Activated CD8-positive, alpha-beta memory T cell treated with anti-CD3 and anti-CD28 coated beads, Interleukin-2, amount 50 U/mL, for 1 hour (primary cell): ENCODE measurements around the gene EXT2.

Experiments
- DNase-seq: peaks from one replicate; pipeline ENCODE4 v3.0.0-alpha.2; 2020; ENCODE audit errors: extremely low read depth

Gene EXT2

GRCh38 chr11:44199816-44200215 lies 104.3 kb downstream of the EXT2 start:
- no peak for DNase-seq

DNA sequence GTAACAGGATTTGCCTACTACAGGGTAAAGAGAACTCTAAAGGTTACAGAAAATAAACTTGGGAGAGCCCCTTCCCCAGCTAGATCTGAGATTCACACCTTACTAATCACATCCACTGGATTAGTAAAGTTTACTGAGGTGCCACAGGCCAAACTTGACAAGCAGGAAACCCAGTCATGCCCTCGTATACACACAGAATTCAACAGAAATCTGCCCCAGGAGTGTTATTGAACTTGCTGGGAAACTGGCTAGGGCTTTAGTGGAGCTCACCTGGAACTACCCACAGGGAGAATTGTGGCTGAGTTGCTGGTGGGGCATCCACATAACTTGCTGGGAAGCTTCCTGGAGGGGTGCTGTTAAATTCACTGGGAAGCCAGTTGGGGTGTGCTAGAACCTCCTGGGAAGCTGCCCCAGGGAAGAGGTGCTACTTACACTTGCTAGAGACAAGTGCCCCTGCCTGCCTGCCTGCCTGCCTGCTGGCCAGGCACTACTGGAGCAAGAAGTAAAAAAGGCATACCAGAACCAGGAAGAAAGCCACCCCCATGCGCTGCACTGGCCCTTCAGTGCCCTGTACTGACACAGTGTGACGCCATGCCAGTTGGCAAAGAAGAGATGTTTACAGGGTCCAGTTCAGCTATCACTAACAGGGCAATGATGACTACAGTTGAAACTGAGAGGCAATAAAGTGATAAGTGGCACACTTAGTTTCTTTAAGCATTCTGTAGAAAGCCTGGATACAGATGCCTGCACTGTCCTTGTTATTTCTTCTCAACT lies 108.0 kb downstream of the EXT2 start:
- no peak for DNase-seq

- DNase-seq, result no peak
These were observed 109.9 kb downstream of the EXT2 start for GRCh38 chr11:44205352-44205751.

GRCh38 chr11:44205836-44206235 lies 110.4 kb downstream of the EXT2 start:
- no peak for DNase-seq

DNA sequence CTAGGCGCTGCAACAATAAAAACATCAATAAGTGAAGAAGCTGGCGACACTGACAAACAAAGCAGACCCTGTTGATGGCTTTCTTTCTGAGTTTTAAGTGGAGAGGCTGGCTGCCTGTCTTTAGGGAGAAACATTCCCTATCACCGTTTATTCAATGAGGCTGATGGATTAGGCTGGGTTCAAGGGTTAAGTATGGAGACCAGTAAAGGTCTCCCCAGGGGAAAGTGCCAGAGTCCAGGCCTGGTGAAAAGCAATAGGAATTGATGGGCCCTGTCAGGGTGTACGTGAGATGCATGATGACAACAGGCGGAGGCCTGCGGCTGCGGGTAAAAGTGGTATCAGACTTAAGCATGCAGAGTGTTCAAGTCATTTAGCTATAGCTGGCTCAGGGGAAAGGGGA lies 111.8 kb downstream of the EXT2 start:
- no peak for DNase-seq

DNA sequence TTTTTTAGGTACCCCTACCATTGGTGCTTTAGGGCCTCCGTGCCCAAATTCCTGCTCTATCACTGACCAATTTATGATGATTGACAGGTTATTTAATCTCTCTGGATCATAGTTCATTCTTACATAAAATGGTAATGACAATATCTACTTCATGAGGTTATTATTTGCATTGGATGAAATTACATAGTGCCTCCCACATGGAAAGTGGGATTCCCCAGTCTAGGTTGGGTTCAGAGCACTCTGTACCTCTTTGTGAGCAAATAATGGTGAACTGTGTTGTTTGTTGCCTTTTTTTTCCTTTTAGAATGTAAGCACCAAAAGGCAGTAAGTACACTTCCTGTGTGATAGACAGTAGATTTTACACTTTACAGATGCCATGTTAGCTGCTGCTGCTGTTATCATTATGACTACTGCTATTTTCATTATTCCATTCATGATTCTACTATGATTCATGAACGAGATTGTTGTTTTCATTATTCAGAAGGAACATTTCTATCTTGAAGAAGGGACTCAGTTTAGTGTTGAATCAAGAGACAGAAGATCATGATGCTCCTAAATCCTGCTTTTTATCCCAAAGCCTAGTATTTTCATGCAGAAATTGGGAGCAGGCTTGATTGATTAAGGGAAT lies 113.6 kb downstream of the EXT2 start:
- DNase-seq, result no peak

DNA sequence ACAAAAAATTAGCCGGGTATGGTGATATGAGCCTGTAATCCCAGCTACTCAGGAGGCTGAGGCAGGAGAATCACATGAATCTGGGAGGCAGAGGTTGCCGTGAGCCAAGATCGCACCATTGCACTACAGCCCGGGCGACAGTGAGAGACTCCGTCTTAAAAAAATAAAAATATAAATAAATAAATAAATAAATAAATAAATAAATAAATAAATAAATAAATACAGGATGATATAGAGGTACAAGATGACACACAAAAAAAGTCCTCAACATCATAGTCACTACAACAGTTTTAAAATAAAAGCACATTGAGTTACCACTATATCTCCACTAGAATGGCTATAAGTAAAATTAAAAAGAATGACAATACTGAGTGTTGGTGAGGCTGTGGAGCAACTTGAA lies 116.7 kb downstream of the EXT2 start:
- DNase-seq, result no peak

DNA sequence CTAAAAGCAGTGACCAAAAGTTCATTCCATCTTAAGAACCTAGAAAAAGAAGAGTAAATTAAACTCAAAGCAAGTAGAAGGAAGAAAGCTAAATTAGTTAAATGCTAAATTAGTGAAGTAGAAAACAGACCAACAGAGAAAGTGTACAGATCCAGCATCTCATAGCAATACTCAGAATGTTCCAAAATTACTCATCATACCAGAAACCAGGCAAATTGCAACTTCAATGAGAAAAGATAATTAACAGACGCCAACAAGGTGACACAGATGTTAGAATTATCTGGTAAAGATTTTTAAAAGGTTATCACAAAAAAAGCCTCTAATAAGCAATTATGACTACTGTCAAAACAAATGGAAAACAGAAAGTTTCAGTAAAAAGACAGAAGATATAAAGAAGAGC lies 117.7 kb downstream of the EXT2 start:
- DNase-seq, result no peak

DNA sequence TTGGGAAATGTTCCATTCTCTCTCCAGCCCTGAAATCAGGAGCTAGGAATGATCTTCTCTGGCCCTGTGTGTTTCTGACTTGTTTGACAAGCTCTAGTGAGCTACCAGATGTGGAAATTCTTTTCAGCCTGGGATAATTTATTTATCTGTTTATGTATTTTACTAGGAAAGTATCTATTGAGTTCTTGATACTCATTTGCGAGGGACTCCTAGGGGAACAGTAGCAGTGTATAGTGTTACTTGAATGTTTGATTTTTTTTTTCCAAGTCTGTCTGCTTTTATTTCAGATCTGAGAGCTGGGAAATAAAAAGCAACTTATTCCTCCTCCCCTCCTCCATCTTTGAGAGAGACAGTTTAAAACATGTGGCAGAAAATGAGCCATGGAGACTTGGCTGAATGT lies 122.0 kb downstream of the EXT2 start:
- DNase-seq, result no peak

- DNase-seq, result no peak
These were observed 124.6 kb downstream of the EXT2 start for GRCh38 chr11:44219830-44220796.

GRCh38 chr11:44221456-44221855 lies 126.0 kb downstream of the EXT2 start:
- no peak for DNase-seq

- no peak for DNase-seq
These were observed 126.5 kb downstream of the EXT2 start for GRCh38 chr11:44221992-44222391.

- DNase-seq, result no peak
These were observed 127.8 kb downstream of the EXT2 start for GRCh38 chr11:44223238-44223637.

GRCh38 chr11:44224867-44225501 lies 129.5 kb downstream of the EXT2 start:
- no peak for DNase-seq

- no peak for DNase-seq
These were observed 131.0 kb downstream of the EXT2 start for GRCh38 chr11:44226490-44226889.

GRCh38 chr11:44226945-44227344 lies 131.5 kb downstream of the EXT2 start:
- no peak for DNase-seq

DNA sequence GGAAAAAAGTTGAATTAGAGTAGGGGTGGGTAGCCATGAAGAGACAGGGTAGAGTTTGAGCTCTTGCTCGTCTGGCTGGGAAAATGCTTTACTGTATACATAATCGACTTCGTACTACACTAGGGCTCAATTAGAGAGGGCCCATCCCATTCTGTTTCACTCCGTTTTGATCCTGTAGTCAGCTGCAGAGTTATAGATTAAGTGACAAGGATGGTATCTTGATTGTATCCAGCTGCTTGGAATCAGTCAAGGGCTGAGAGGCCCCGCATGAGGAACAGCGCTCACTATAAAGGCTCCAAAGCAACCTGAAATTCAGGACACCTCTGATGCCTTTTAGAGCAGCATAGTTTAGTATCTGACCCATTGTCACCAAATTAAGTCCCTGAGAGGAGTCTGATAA lies 132.9 kb downstream of the EXT2 start:
- no peak for DNase-seq

DNA sequence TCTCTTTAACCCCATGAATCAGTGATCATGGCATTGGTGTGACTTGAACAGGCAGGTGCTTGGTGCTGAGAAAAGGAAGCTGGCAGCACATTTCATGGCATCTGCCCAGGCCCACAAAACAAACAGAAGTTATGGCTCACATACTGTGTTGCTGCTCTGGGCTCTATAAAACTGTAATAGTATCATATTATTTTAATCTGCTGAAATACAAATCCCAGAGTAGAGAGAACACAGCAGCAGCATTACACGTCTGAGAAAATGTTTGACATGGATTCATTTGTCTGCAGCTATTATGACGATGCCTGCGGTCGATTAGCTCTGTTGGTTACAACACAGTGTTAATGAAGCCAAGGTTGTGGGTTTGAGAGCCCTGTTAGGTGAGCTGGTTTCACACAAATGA lies 133.6 kb downstream of the EXT2 start:
- DNase-seq, result no peak

DNA sequence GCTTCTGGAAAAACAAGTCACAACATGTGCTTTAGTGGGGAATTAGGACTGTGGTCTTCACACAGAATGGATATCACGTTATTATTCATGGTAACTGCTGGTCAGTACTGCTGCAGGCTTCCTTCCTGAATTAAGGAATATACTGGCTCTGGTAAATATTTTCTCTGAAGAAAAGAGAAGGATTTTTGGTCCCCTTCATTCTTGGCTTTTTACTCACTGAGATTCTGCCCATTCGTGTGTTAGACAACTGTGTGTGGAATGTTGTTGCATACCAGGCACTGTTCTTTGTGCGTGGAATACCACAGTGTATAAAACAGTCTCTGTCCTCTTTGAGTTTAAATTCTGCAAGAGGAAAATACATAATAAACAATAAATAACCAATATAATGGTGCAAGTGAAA lies 134.1 kb downstream of the EXT2 start:
- no peak for DNase-seq

- no peak for DNase-seq
These were observed 140.3 kb downstream of the EXT2 start for GRCh38 chr11:44235765-44236201.

DNA sequence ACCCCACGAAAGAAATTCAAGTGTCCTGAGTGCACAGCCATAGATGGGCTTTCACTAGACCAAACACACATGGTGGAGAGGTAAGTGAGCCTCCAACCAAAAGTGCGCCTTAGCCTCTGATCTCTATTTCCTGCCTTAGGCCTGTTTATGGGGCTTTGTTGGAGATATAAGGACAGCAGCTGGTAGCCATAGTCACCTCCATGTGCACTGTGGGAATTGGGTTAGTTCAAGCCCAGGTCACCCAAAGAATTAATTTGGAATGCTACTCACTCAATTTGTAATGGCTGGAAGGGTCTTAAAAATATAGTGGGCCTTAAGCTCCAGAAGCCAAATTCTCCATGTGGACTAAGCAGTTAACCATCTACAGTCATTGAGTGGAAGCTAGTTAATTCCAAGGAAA lies 140.8 kb downstream of the EXT2 start:
- no peak for DNase-seq

DNA sequence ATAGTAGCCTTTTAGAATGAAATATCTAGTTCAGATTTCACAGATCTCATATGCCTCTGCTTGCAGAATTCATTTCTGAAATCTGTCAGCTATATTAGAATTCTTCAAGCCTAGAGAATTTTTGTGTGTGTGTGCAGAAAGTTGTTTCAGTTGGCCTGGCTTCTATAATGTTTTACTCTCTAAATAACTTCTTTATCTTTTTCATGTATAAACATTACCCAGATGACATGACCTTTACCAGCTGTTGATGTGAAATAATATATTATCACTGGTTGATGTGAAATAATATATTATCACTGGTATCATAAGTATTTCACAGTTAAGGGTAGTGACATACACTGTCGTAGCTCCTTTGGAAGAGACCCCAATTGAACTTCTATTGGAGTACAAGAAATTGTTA lies 141.7 kb downstream of the EXT2 start:
- DNase-seq, result no peak
